OCI-LY1 (cell line): ENCODE results near the gene GLI3.

Source experiments
- H2AFZ ChIP-seq: fragments of 200-600 bp; sonication (generic), shearing (Covaris generic); 2 replicates; pipeline ENCODE4 v1.6.0; 2014; ENCODE audit warnings: antibody characterized with exemption, mild to moderate bottlenecking, low read length
- H3F3A ChIP-seq: fragments of 200-600 bp; sonication (generic), shearing (Covaris generic); 2 replicates; pipeline ENCODE4 v1.6.0; 2014; ENCODE audit warnings: mild to moderate bottlenecking, antibody characterized with exemption, low read length, moderate library complexity; ENCODE audit not compliant: insufficient read depth
- H3K27ac ChIP-seq: fragments of 200-600 bp; sonication (generic); 2 replicates; pipeline ENCODE4 v1.5.1; 2014; ENCODE audit warnings: low read length, mixed run types, mild to moderate bottlenecking, low read depth; ENCODE audit not compliant: poor library complexity, severe bottlenecking
- H3K27me3 ChIP-seq: fragments of 200-600 bp; sonication (generic); 2 replicates; pipeline ENCODE4 v1.6.0; 2014; ENCODE audit warnings: antibody characterized with exemption, mild to moderate bottlenecking, low read length, moderate library complexity; ENCODE audit not compliant: insufficient read depth
- H3K36me3 ChIP-seq: fragments of 200-600 bp; sonication (generic); 2 replicates; pipeline ENCODE4 v1.6.1; 2014; ENCODE audit warnings: mild to moderate bottlenecking, antibody characterized with exemption, low read length, moderate library complexity, mixed read lengths; ENCODE audit not compliant: insufficient read depth
- H3K4me1 ChIP-seq: fragments of 200-600 bp; sonication (generic); 2 replicates; pipeline ENCODE4 v1.5.1; 2014; ENCODE audit warnings: mild to moderate bottlenecking, low read length, moderate library complexity; ENCODE audit not compliant: insufficient read depth, severe bottlenecking
- H3K4me2 ChIP-seq: fragments of 200-600 bp; sonication (generic), shearing (Covaris generic); 2 replicates; pipeline ENCODE4 v1.6.1; 2014; ENCODE audit warnings: low read length
- H3K4me3 ChIP-seq: fragments of 200-600 bp; sonication (generic); 2 replicates; pipeline ENCODE4 v1.5.1; 2014; ENCODE audit warnings: low read length, low read depth, mild to moderate bottlenecking, mixed read lengths; ENCODE audit not compliant: poor library complexity, severe bottlenecking
- H3K79me2 ChIP-seq: fragments of 200-600 bp; shearing (Covaris generic); 2 replicates; pipeline ENCODE4 v1.6.1; 2016; ENCODE audit warnings: mixed run types, low read length, mixed read lengths; ENCODE audit not compliant: insufficient read depth
- H3K9ac ChIP-seq: fragments of 200-600 bp; sonication (generic), shearing (Covaris generic); 2 replicates; pipeline ENCODE4 v1.6.1; 2014; ENCODE audit warnings: mild to moderate bottlenecking, low read length, mixed read lengths
- H3K9me2 ChIP-seq: fragments of 200-600 bp; sonication (generic), shearing (Covaris generic); 2 replicates; pipeline ENCODE4 v1.6.1; 2014; ENCODE audit warnings: low read depth, mild to moderate bottlenecking, low read length, mixed read lengths
- H3K9me3 ChIP-seq: fragments of 200-600 bp; shearing (Covaris generic); 2 replicates; pipeline ENCODE4 v1.6.1; 2014; ENCODE audit warnings: low read length, mixed read lengths
- H4K20me1 ChIP-seq: fragments of 200-600 bp; sonication (generic), shearing (Covaris generic); 2 replicates; pipeline ENCODE4 v1.6.0; 2016; ENCODE audit warnings: mild to moderate bottlenecking, low read length; ENCODE audit not compliant: insufficient read depth
- CTCF ChIP-seq: fragments of 200-600 bp; sonication (generic), shearing (Covaris generic); IDR thresholded peaks from 2 replicates; pipeline ENCODE4 v1.5.1; 2017; ENCODE audit warnings: mild to moderate bottlenecking, antibody characterized with exemption, low read length, moderate library complexity, mixed read lengths
- EZH2 ChIP-seq: fragments of 200-600 bp; sonication (generic), shearing (Covaris generic); IDR thresholded peaks from 2 replicates; pipeline ENCODE4 v1.8.0; 2017; ENCODE audit warnings: borderline replicate concordance, mixed run types, mild to moderate bottlenecking, antibody characterized with exemption, low read length, moderate library complexity, mixed read lengths

GLI3 gene

DNA sequence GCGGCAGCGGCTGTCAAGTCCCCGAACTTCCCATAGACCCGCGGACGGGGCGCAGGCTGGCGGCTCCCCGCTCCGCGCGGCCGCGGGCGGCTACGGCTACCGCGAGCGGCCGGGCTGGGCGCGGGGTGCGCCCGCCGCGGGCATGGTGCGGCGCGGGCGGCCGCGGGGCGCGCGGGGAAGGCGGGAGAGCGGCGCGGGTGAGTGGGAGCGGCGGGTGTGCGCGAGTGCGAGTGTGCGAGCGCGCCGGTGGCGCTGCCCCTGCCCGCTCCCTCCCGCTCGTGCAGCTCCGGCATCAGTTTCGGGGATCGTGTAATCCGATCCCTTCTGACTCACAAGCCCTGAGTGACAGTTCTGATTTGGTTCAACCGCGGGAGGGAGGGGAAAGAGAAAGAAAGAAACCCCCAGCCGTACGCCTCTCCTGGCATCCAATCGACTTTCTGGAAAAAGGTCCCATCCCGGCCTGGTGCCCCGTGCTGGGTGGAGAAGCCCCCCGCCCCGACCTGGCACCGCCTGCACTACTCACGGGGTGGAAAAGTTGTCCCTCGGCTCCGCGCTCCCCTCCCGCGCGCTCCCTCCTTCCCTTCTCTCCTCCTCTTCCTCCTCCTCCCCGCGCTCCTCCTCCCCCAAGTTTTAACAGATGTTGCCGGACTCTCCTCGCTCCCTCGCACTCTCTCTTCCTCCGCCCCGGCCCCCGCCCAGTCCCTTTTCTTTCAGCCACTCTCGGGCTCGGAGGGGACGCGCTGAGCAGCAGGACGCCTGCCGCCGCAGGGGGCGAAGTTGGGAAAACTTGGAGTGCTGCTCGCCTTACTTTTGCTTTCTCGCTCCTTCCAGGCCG is at the start of gene GLI3:
Gene GLI3 (minus strand): TSS at position 234 of the 835 bp plus-strand sequence. CDS start 13,956 bp downstream, outside the sequence.
- TF ChIP-seq EZH2 (no peak), CTCF (no peak)
- Histone ChIP-seq H3K4me2 (no peak within 1 kb of the TSS), H3K9ac (no peak within 1 kb of the TSS), H3K4me1 (no peaks in the 10 kb centered on the region), H2AFZ (no peak within 1 kb of the TSS), H3K9me2 (no peaks in the 10 kb centered on the region), H3K27ac (no peak within 1 kb of the TSS), H3F3A (no peaks in the 10 kb centered on the region), H3K27me3 (no peaks in the 10 kb centered on the region), H3K36me3 (no peaks in the 10 kb centered on the region), H4K20me1 (no peaks in the 10 kb centered on the region), H3K9me3 (no peaks in the 10 kb centered on the region), H3K79me2 (no peaks in the 10 kb centered on the region), H3K4me3 (no peak within 1 kb of the TSS)

GRCh38 chr7:42285383-42285824 is 48.4 kb upstream of the GLI3 start:
- H3K4me3 ChIP-seq = no peak overlapping the region
- TF ChIP-seq CTCF = no peak
- H3K9me3 ChIP-seq = no peaks in the 10 kb centered on the region
- H3F3A ChIP-seq = no peaks in the 10 kb centered on the region
- H3K9ac ChIP-seq = no peak overlapping the region
- H4K20me1 ChIP-seq = no peaks in the 10 kb centered on the region
- no peaks in the 10 kb centered on the region for H3K79me2 ChIP-seq
- no peaks in the 10 kb centered on the region for H3K36me3 ChIP-seq
- H3K27ac ChIP-seq = no peak overlapping the region
- H3K9me2 ChIP-seq = no peaks in the 10 kb centered on the region
- no peaks in the 10 kb centered on the region for H3K4me1 ChIP-seq
- no peak overlapping the region for H2AFZ ChIP-seq
- H3K27me3 ChIP-seq = no peaks in the 10 kb centered on the region; the same call in 1 of the 2 replicates
- no peak overlapping the region for H3K4me2 ChIP-seq

- H3K9ac ChIP-seq = no peak overlapping the region
- no peak overlapping the region for H2AFZ ChIP-seq
- no peaks in the 10 kb centered on the region for H3K9me3 ChIP-seq
- H3K4me1 ChIP-seq = no peaks in the 10 kb centered on the region
- H3K79me2 ChIP-seq = no peaks in the 10 kb centered on the region
- no peaks in the 10 kb centered on the region for H3F3A ChIP-seq
- H3K27me3 ChIP-seq = no peaks in the 10 kb centered on the region
- H3K4me3 ChIP-seq = no peak overlapping the region
- no peaks in the 10 kb centered on the region for H4K20me1 ChIP-seq
- H3K27ac ChIP-seq = no peak overlapping the region
- TF ChIP-seq EZH2 (no peak), CTCF (no peak)
- no peaks in the 10 kb centered on the region for H3K9me2 ChIP-seq
- H3K4me2 ChIP-seq = no peak overlapping the region
- no peaks in the 10 kb centered on the region for H3K36me3 ChIP-seq
These were observed 46.5 kb upstream of the GLI3 start for GRCh38 chr7:42283553-42283952.
